Prostate gland (tissue), 2 donors: Measurements from ENCODE around the gene WWOX. TPM values are rescaled to one million over a fixed set of nuclear protein-coding genes. Genes with fewer than 3 reads are reported as not detected.

ENCODE experiments used
- DNase-seq: peaks from one replicate; pipeline ENCODE4 v3.0.0-alpha.2; 2019; ENCODE audit warnings: low spot score
- H3K27ac ChIP-seq, 2 donors: fragments of 200-600 bp; sonication (generic); 2 replicates each; pipeline ENCODE4 v1.5.1; 2017 to 2019
- H3K27me3 ChIP-seq: fragments of 200-600 bp; sonication (generic); replicated peaks from 2 replicates; pipeline ENCODE4 v1.5.1; 2019; ENCODE audit not compliant: insufficient read depth
- H3K36me3 ChIP-seq, 2 donors: fragments of 200-600 bp; sonication (generic); 1 replicate in 1 of 2; 2 replicates in 1 of 2; pipeline versions ENCODE4 v1.5.1 to v1.8.1; 2017 to 2019
- H3K4me1 ChIP-seq: fragments of 200-600 bp; sonication (generic); replicated peaks from 2 replicates; pipeline ENCODE4 v1.5.1; 2019
- H3K4me3 ChIP-seq, 2 donors: fragments of 200-600 bp; sonication (generic); 2 replicates each; pipeline ENCODE4 v1.5.1; 2017 to 2019
- H3K9me3 ChIP-seq: fragments of 200-600 bp; sonication (generic); 2 replicates; pipeline ENCODE4 v1.5.1; 2017
- CTCF ChIP-seq, 4 experiments: fragments of 200-600 bp in 2 of 4; fragments of 450-650 bp in 2 of 4; sonication (generic) in 2 of 4; IDR thresholded peaks; 1 replicate in 3 of 4; 2 replicates in 1 of 4; pipeline ENCODE4 v1.5.1; 2016 to 2019; ENCODE audit warnings: antibody characterized with exemption in 4 of 4, mild to moderate bottlenecking in 2 of 4, moderate library complexity in 2 of 4
- POLR2A ChIP-seq: fragments of 450-650 bp; IDR thresholded peaks from one replicate; pipeline ENCODE4 v1.6.1; 2016; ENCODE audit warnings: antibody characterized with exemption, mild to moderate bottlenecking
- POLR2AphosphoS5 ChIP-seq: sonication (generic); formaldehyde crosslinking; IDR thresholded peaks from one replicate; pipeline ENCODE4 v1.6.1; 2017; ENCODE audit warnings: antibody characterized with exemption
- WGBS: methylation state at CpG from one replicate; pipeline ENCODE4 v1.1.5; 2018; 5-methylcytosine and 5-hydroxymethylcytosine counted together
- intact Hi-C: fragments of 100-400 bp; cut with DNase I; formaldehyde crosslinking; loops from one replicate; pipeline ENCODE4 v1.14.2; 2022
- total RNA-seq, 2 donors: library from RNA; depleted of rRNA; stranded (reverse); fragments of >200 nt; gene quantifications; one replicate each; pipeline ENCODE4 v1.1.0, GENCODE V29; 2016

The WWOX gene
- total RNA-seq, 2 donors from 2014 or later: 93.2 to 99.4 TPM

DNA sequence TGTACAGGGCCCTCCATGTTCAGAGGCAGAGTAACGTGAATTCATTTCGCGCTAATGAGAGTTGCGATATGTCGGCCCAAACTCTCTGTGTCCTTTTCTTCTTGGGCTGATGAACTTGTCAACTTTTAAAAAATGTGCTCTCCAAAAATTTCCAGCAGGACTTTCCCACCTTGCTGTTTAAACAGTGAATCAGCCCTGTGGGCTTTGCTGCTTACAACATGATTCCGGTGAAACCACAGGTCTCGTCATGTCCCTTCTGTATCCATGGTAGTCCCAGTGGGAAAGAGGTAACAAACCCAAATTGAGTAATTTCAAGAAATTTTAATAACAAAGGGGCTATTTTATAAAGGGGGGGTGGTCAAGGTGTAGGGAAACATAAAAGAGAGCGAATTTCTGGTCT, 888.2 kb downstream of the WWOX start:
- intact Hi-C loops: no loop called here
- Histone ChIP-seq H3K27me3 (no peaks in the 10 kb centered on the region), H3K4me1 (no peaks in the 10 kb centered on the region), H3K36me3 (no peaks in the 10 kb centered on the region), H3K27ac (no peak overlapping the region), H3K9me3 (no peaks in the 10 kb centered on the region), H3K4me3 (no peak overlapping the region)
- TF ChIP-seq POLR2AphosphoS5: no peak
- no peak for TF ChIP-seq CTCF (IDR thresholded peaks at IDR 0.05)
- TF ChIP-seq POLR2A: no peak
- peak; percentile 8 for DNase-seq
- WGBS: 57% methylated on average over 8 of the region's 8 CpGs

DNA sequence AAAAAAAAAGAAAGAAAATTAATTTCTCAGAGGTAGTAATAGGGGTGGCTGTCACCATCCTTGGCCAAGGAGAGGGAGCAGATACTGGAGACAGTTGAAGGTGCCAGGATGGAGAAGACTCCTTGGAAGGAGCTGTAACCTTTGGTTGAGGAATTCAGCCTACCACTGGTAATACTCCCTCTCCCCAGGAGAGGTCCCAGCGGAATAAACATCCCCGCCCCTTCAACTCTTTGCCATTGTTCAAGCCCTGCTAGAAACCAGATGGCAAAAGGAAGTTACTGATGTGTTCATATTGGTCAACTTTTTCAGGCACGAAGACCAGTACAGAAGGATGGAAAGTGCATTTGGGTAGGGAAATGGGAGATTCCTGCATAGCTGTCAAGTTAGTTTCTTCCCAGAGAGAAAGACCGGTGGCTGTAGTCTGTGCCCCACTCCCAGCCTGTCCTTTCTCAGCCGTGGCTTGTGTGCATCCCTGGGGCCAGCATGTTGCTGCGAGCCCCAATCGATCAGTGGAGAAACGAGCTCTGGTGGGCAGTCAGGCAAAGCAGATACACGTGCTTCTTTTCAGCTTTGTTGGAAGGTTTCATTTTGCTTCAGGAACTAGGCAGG, 889.0 kb downstream of the WWOX start:
- TF ChIP-seq CTCF (IDR thresholded peaks at IDR 0.05): no peak
- TF ChIP-seq POLR2AphosphoS5: no peak
- no peak for TF ChIP-seq POLR2A
- WGBS: 85% methylated on average over 9 of the region's 9 CpGs
- intact Hi-C loops: no loop called here
- DNase-seq: no peak
- Histone ChIP-seq H3K4me1 (no peaks in the 10 kb centered on the region), H3K27me3 (no peaks in the 10 kb centered on the region), H3K27ac (no peak overlapping the region), H3K4me3 (no peak overlapping the region), H3K36me3 (no peaks in the 10 kb centered on the region), H3K9me3 (no peaks in the 10 kb centered on the region)

- H3K27ac ChIP-seq: no peak overlapping the region
- TF ChIP-seq POLR2AphosphoS5 (no peak), CTCF (IDR thresholded peaks at IDR 0.05) (no peak), POLR2A (no peak)
- no peaks in the 10 kb centered on the region for H3K4me1 ChIP-seq
- H3K4me3 ChIP-seq: no peak overlapping the region
- intact Hi-C loops: no loop called here
- H3K9me3 ChIP-seq: no peaks in the 10 kb centered on the region
- DNase-seq: no peak
- H3K36me3 ChIP-seq: no peaks in the 10 kb centered on the region
- WGBS: 74% methylated on average over 5 of the region's 5 CpGs
- H3K27me3 ChIP-seq: no peaks in the 10 kb centered on the region
Observed at GRCh38 chr16:78990309-78990701, 890.9 kb downstream of the WWOX start.

DNA sequence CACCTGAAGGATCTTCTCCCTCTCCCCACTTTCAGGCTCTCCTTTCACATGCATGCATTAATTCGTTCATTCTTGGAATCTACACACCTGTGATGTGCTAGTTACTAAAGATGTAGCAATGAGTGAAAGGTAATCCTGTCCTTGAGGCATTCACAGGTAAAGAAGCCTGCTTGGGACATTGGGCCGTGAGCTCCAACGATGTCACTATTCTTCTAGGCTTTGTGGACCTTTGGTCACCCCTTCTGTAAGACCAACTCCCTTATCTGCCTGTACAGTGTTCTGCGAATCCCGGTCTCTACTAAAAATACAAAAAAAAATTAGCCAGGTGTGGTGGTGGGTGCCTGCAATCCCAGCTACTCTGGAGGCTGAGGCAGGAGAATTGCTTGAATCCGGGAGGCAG, 892.5 kb downstream of the WWOX start:
- no peaks in the 10 kb centered on the region for H3K9me3 ChIP-seq
- 81% methylated on average over 6 of the region's 6 CpGs for WGBS
- TF ChIP-seq CTCF (IDR thresholded peaks at IDR 0.05): no peak
- TF ChIP-seq POLR2AphosphoS5: no peak
- TF ChIP-seq POLR2A: no peak
- no peaks in the 10 kb centered on the region for H3K4me1 ChIP-seq
- intact Hi-C loops: no loop called here
- H3K4me3 ChIP-seq: no peak overlapping the region
- H3K36me3 ChIP-seq: no peaks in the 10 kb centered on the region
- H3K27me3 ChIP-seq: no peaks in the 10 kb centered on the region
- DNase-seq: no peak
- H3K27ac ChIP-seq: no peak overlapping the region

DNA sequence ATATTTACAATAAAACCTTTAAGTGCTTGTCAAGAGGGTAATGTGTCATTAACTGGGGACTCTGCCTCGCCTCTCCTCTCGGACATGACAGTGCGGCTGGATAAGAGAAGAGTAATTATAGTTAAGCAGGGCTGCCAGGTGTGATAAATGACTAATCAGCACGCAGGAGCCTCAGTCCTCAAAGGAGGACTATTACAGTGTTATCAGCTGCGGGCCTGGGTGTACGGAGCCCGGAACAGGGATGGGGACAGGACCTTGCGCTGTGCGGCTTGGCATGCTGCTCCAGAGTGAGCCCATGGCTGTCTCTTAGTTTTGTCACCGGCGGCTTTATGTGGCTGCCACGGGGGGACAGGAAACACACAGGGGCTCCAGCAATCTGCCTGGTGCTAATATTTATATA, 893.9 kb downstream of the WWOX start:
- Histone ChIP-seq H3K36me3 (no peaks in the 10 kb centered on the region), H3K4me3 (no peak overlapping the region), H3K27me3 (no peaks in the 10 kb centered on the region), H3K27ac (no peak overlapping the region), H3K9me3 (no peaks in the 10 kb centered on the region), H3K4me1 (no peaks in the 10 kb centered on the region)
- intact Hi-C loops: no loop called here
- TF ChIP-seq CTCF (IDR thresholded peaks at IDR 0.05): no peak
- TF ChIP-seq POLR2A: no peak
- no peak for TF ChIP-seq POLR2AphosphoS5
- DNase-seq: no peak
- WGBS: 66% methylated on average over 12 of the region's 12 CpGs
